ENCODE data around the gene RIMS3.

Gene RIMS3

DNA sequence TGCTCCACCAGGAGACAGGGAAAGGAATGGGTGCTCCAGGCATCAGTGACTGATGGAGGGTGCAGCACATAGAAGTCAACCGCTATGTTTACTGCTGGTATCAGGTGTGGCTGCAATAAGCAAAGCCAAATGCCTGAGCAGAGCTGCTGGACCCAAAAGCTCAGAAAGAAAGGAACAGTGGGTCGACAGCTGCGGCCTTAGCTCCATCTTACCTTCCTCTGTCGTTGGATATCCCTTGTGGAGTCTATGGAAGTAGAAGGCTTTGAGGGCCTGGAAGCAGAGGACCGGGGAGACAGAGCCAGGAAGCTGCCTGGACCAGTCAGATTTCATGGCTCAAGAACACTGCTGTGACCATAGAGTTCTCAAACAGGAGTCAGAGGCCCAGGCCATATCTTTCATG is 45.3 kb downstream of the RIMS3 start:
- Mint-ChIP-seq H3K4me1 (no peaks in the 10 kb centered on the region), H3K27me3 (no peaks in the 10 kb centered on the region), H3K36me3 (ENCODE audit: low read depth) (no peaks in the 10 kb centered on the region), H3K9me3 (no peaks in the 10 kb centered on the region), H3K27ac (no peak overlapping the region), H3K4me3 (no peak overlapping the region)
- ATAC-seq (no peak), DNase-seq (no peak)

GRCh38 chr1:40618108-40618507 is 47.4 kb downstream of the RIMS3 start:
- H3K4me1 Mint-ChIP-seq, result no peaks in the 10 kb centered on the region
- no peak for ATAC-seq
- no peaks in the 10 kb centered on the region for H3K36me3 Mint-ChIP-seq (ENCODE audit: low read depth)

DNA sequence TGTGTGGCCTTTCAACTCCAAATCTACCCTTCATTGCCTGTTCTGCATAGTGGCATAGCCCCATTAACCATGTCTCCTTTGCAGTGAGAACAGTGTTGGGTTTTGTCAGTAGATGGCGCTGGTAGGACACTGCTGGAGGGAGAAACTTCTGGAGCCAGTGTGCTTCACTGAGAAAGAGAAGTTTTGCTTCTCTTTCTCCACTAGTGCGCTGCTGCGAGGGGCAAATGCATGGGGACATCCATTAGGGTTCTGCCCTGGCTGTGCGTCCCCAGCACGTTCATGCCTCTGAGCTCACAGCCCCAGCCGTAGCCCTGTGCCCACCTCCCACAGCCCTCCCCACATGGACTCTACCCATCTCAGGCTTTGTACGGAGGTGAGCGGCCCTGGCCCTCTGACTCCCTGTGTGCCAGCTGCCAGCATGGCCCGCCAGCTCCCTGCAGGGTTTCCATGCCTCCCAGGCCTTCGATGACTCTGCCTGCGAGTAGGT is 53.1 kb downstream of the RIMS3 start:
- ATAC-seq, result peak; percentile 91
- Mint-ChIP-seq H3K27ac (no peak overlapping the region), H3K4me1 (no peaks in the 10 kb centered on the region)

More at GRCh38 chr1:40618108-40618507, 47.4 kb downstream of the RIMS3 start:
- no peak for DNase-seq
- Mint-ChIP-seq H3K27me3 (no peaks in the 10 kb centered on the region), H3K9me3 (no peaks in the 10 kb centered on the region), H3K4me3 (no peak overlapping the region), H3K27ac (no peak overlapping the region)

GRCh38 chr1:40610156-40610555 is 55.3 kb downstream of the RIMS3 start:
- H3K9me3 Mint-ChIP-seq, result no peaks in the 10 kb centered on the region
- no peaks in the 10 kb centered on the region for H3K27me3 Mint-ChIP-seq
- H3K27ac Mint-ChIP-seq, result no peak overlapping the region
- no peak overlapping the region for H3K4me3 Mint-ChIP-seq
- H3K36me3 Mint-ChIP-seq (ENCODE audit: low read depth), result no peaks in the 10 kb centered on the region
- no peak for DNase-seq
- H3K4me1 Mint-ChIP-seq, result no peaks in the 10 kb centered on the region
- no peak for ATAC-seq

More for the DNA sequence above, 53.1 kb downstream of the RIMS3 start:
- Mint-ChIP-seq H3K36me3 (ENCODE audit: low read depth) (no peaks in the 10 kb centered on the region), H3K27me3 (no peaks in the 10 kb centered on the region), H3K9me3 (no peaks in the 10 kb centered on the region), H3K4me3 (no peak overlapping the region)
- DNase-seq, result peak; percentile 73

DNA sequence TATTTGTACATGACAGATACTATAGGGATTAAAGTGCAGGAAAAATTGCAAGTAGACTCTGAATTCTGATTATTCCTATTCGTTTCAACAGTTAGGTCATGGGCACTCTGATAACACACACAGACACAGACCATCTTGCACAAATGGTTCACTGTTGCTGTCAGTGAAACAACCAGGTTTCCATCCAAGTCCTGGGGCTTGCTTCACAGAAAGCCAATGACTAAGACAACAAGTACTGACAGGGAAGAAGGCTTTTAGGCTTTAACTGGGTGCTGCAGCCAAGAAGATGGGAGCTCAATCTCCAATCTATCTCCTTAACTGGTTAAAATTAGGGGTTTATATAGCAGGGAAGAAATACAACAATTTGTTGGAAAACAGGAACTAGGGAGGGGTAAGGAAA is 57.6 kb downstream of the RIMS3 start:
- Mint-ChIP-seq H3K4me3 (no peak overlapping the region), H3K36me3 (ENCODE audit: low read depth) (no peaks in the 10 kb centered on the region), H3K9me3 (no peaks in the 10 kb centered on the region), H3K27ac (no peak overlapping the region), H3K4me1 (no peaks in the 10 kb centered on the region), H3K27me3 (no peaks in the 10 kb centered on the region)
- DNase-seq (no peak), ATAC-seq (no peak)

- DNase-seq (no peak), ATAC-seq (no peak)
- Mint-ChIP-seq H3K4me1 (no peaks in the 10 kb centered on the region), H3K4me3 (no peak overlapping the region), H3K9me3 (no peaks in the 10 kb centered on the region), H3K27ac (no peak overlapping the region), H3K27me3 (peaks cover 3% of the 10 kb centered on the region), H3K36me3 (ENCODE audit: low read depth) (no peaks in the 10 kb centered on the region)
Observed at GRCh38 chr1:40606978-40607377, 58.5 kb downstream of the RIMS3 start.

GRCh38 chr1:40606194-40606593 is 59.3 kb downstream of the RIMS3 start:
- peaks cover 4% of the 10 kb centered on the region for H3K27me3 Mint-ChIP-seq
- no peaks in the 10 kb centered on the region for H3K4me1 Mint-ChIP-seq
- H3K36me3 Mint-ChIP-seq (ENCODE audit: low read depth), result no peaks in the 10 kb centered on the region
- no peak overlapping the region for H3K4me3 Mint-ChIP-seq
- DNase-seq (no peak), ATAC-seq (no peak)
- no peaks in the 10 kb centered on the region for H3K9me3 Mint-ChIP-seq
- no peak overlapping the region for H3K27ac Mint-ChIP-seq

DNA sequence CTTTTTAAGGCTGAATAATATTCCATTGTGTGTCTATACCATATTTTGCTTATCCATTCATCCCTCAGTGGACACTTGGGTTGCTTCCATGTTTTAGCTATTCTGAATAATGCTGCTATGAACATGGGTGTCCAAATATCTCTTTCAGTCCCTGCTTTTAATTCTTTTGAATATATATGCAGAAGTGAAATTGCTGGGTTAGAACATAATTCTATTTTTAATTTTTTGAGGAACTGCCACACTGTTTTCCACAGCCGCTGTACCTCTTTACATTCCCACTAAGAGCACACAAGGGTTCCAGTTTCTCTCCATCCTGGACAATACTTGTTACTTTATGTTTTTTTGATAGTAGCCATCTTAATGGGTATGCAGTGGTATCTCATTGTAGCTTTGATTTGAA is 65.6 kb downstream of the RIMS3 start:
- ATAC-seq, result no peak
- H3K9me3 Mint-ChIP-seq, result no peaks in the 10 kb centered on the region
- no peaks in the 10 kb centered on the region for H3K36me3 Mint-ChIP-seq (ENCODE audit: low read depth)
- H3K4me3 Mint-ChIP-seq, result no peak overlapping the region
- no peaks in the 10 kb centered on the region for H3K4me1 Mint-ChIP-seq
- H3K27me3 Mint-ChIP-seq, result peaks cover 5% of the 10 kb centered on the region
- no peak for DNase-seq
- no peak overlapping the region for H3K27ac Mint-ChIP-seq

DNA sequence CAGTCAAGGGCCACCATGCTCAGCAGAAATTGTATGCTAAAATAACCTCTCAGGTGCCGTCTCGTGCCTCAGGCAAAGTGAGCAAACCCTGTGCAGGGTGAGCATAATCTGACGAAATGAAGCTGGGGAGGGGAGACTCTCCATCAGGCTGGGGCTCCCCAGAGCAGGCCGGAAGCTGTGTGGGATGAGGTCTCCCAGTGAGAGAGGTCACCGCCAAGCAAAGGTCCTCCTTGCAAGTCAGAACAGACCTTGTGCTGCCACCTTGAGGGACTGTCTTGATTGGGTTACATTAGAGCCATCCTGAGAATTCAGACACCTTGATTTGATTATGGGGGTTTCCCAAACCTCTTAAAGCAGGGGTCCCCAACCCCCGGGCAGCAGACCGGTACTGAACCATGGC is 69.9 kb downstream of the RIMS3 start:
- H3K9me3 Mint-ChIP-seq, result no peaks in the 10 kb centered on the region

GRCh38 chr1:40594187-40594531 is 71.3 kb downstream of the RIMS3 start:
- no peak for ATAC-seq
- H3K4me3 Mint-ChIP-seq, result no peak overlapping the region

More for the DNA sequence above, 69.9 kb downstream of the RIMS3 start:
- no peak for ATAC-seq
- Mint-ChIP-seq H3K27me3 (peaks cover 7% of the 10 kb centered on the region), H3K36me3 (ENCODE audit: low read depth) (no peaks in the 10 kb centered on the region), H3K4me1 (peaks cover 13% of the 10 kb centered on the region), H3K27ac (no peak overlapping the region), H3K4me3 (no peak overlapping the region)
- DNase-seq, result no peak

GRCh38 chr1:40593449-40594186 is 71.9 kb downstream of the RIMS3 start:
- Mint-ChIP-seq H3K36me3 (ENCODE audit: low read depth) (no peaks in the 10 kb centered on the region), H3K27ac (peak overlapping the region; percentile 52), H3K9me3 (no peaks in the 10 kb centered on the region), H3K27me3 (peaks cover 8% of the 10 kb centered on the region), H3K4me3 (no peak overlapping the region), H3K4me1 (peaks cover 13% of the 10 kb centered on the region)
- ATAC-seq, result peak; percentile 75
- no peak for DNase-seq

More at GRCh38 chr1:40594187-40594531, 71.3 kb downstream of the RIMS3 start:
- H3K9me3 Mint-ChIP-seq, result no peaks in the 10 kb centered on the region
- no peaks in the 10 kb centered on the region for H3K36me3 Mint-ChIP-seq (ENCODE audit: low read depth)
- peaks cover 13% of the 10 kb centered on the region for H3K4me1 Mint-ChIP-seq
- peaks cover 8% of the 10 kb centered on the region for H3K27me3 Mint-ChIP-seq
- DNase-seq, result no peak
- H3K27ac Mint-ChIP-seq, result no peak overlapping the region

GRCh38 chr1:40592107-40592803 is 73.2 kb downstream of the RIMS3 start:
- H3K36me3 Mint-ChIP-seq (ENCODE audit: low read depth), result no peaks in the 10 kb centered on the region
- H3K9me3 Mint-ChIP-seq, result no peaks in the 10 kb centered on the region

DNA sequence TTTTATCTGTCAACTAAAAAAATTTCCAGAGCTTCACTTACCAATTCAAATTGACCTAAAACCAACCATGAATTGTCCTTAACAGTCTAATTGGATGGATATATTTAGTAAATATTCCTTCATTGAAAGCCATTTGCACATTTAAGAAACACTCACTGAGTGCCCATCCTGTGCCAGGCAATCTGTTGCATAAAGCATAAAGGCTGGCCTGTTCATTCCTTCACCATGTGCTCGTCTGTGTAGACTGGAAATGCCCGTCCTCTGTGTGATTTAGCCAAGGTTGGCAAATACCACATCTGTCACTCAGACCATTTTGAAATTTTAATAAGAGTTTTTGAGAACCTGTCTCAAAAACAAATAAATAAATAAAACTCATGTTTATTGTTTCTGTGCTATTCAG is 76.9 kb downstream of the RIMS3 start:
- Mint-ChIP-seq H3K27me3 (peaks cover 6% of the 10 kb centered on the region), H3K9me3 (no peaks in the 10 kb centered on the region), H3K4me3 (no peak overlapping the region), H3K27ac (no peak overlapping the region), H3K36me3 (ENCODE audit: low read depth) (no peaks in the 10 kb centered on the region), H3K4me1 (peaks cover 18% of the 10 kb centered on the region)
- ATAC-seq (no peak), DNase-seq (no peak)

More at GRCh38 chr1:40592107-40592803, 73.2 kb downstream of the RIMS3 start:
- peaks cover 6% of the 10 kb centered on the region for H3K27me3 Mint-ChIP-seq
- H3K27ac Mint-ChIP-seq, result no peak overlapping the region
- H3K4me1 Mint-ChIP-seq, result peaks cover 13% of the 10 kb centered on the region
- peak; percentile 17 for DNase-seq
- H3K4me3 Mint-ChIP-seq, result no peak overlapping the region
- peak; percentile 47 for ATAC-seq

GRCh38 chr1:40583980-40584379 is 81.5 kb downstream of the RIMS3 start:
- Mint-ChIP-seq H3K4me3 (no peak overlapping the region), H3K27me3 (peaks cover 5% of the 10 kb centered on the region), H3K27ac (peak overlapping the region; percentile 40), H3K36me3 (ENCODE audit: low read depth) (no peaks in the 10 kb centered on the region), H3K4me1 (peaks cover 21% of the 10 kb centered on the region), H3K9me3 (no peaks in the 10 kb centered on the region)
- DNase-seq, result no peak
- peak; percentile 55 for ATAC-seq

GRCh38 chr1:40582116-40582515 is 83.4 kb downstream of the RIMS3 start:
- Mint-ChIP-seq H3K27ac (no peak overlapping the region), H3K36me3 (ENCODE audit: low read depth) (no peaks in the 10 kb centered on the region), H3K9me3 (no peaks in the 10 kb centered on the region), H3K27me3 (peaks cover 5% of the 10 kb centered on the region), H3K4me3 (no peak overlapping the region), H3K4me1 (peaks cover 21% of the 10 kb centered on the region)
- no peak for ATAC-seq
- DNase-seq, result no peak

All from activated naive CD8-positive, alpha-beta T cell treated with anti-CD3 and anti-CD28 coated beads, Interleukin-2, amount 50 U/mL, for 24 hours (primary cell).